GM12891 (cell line): ENCODE results near the gene SLC25A12.

Experiments used
- PAX5 ChIP-seq: IDR thresholded peaks from 2 replicates; pipeline ENCODE4 v1.6.1; 2011; ENCODE audit warnings: low read length, moderate library complexity, mild to moderate bottlenecking; ENCODE audit not compliant: insufficient read depth, severe bottlenecking
- POLR2A ChIP-seq: IDR thresholded peaks from 2 replicates; pipeline ENCODE4 v1.6.1; 2011; ENCODE audit warnings: low read depth, low read length, control low read depth
- POLR2AphosphoS5 ChIP-seq: IDR thresholded peaks from 2 replicates; pipeline ENCODE4 v1.6.1; 2011; ENCODE audit warnings: low read depth, low read length, control low read depth
- POU2F2 ChIP-seq: IDR thresholded peaks from 2 replicates; pipeline ENCODE4 v1.6.1; 2011; ENCODE audit warnings: low read depth, mild to moderate bottlenecking, control low read depth, low read length, moderate library complexity
- SPI1 ChIP-seq: IDR thresholded peaks from 2 replicates; pipeline ENCODE4 v1.6.1; 2011; ENCODE audit warnings: low read depth, low read length, control low read depth
- TAF1 ChIP-seq: IDR thresholded peaks from 2 replicates; pipeline ENCODE4 v1.6.1; 2011; ENCODE audit warnings: low read depth, low read length, control low read depth

GRCh38 chr2:171772373-171772772 is 121.7 kb downstream of the SLC25A12 start:
- no peak for TF ChIP-seq POLR2AphosphoS5
- no peak for TF ChIP-seq POLR2A
- TF ChIP-seq POU2F2: no peak
- no peak for TF ChIP-seq TAF1
- TF ChIP-seq SPI1: no peak
- TF ChIP-seq PAX5: no peak
